Activated T-cell treated with anti-CD3 and anti-CD28 coated beads for 1 hour (primary cell): ENCODE measurements around the gene TTC27.
"Not testable (repeated sequence)": the region's sequence is repeated elsewhere in the genome, so short reads cannot be mapped to it uniquely, and the experiment has no call there.

Source experiments
- DNase-seq: peaks from one replicate; pipeline ENCODE4 v3.0.0-alpha.2; 2020; ENCODE audit warnings: low read depth

TTC27 gene

DNA sequence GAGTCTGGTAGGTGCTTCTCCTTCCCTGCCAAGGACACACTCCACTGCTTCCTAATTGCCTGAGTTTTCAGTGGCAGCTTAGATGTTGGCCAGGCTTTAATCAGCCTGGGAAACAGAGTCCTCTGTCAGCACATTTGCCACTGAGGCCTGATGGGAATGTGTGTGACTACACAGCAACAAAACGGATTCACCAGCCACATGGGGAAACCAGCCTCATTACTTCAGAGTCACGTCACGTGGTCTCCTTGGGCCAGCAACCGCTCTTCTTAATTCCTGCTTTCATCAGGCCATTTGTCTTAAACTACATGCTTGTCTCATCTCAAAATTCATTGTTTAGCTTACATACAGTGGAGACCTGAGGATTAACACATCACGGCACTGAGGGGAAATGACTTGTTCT lies 225.0 kb downstream of the TTC27 start:
- DNase-seq: no peak

GRCh38 chr2:32856891-32857290 lies 229.0 kb downstream of the TTC27 start:
- no peak for DNase-seq

DNA sequence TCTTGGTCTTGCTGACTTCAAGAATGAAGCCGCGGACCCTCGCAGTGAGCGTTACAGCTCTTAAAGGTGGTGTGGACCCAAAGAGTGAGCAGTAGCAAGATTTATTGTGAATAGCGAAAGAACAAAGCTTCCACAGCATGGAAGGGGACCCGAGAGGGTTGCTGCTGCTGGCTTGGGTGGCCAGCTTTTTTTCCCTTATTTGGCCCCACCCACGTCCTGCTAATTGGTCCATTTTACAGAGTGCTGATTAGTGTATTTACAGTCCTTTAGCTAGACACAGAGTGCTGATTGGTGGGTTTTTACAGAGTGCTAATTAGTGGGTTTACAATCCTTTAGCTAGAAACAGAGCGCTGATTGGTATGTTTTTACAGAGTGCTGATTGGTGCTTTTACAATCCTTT lies 230.9 kb downstream of the TTC27 start:
- DNase-seq: no peak

DNA sequence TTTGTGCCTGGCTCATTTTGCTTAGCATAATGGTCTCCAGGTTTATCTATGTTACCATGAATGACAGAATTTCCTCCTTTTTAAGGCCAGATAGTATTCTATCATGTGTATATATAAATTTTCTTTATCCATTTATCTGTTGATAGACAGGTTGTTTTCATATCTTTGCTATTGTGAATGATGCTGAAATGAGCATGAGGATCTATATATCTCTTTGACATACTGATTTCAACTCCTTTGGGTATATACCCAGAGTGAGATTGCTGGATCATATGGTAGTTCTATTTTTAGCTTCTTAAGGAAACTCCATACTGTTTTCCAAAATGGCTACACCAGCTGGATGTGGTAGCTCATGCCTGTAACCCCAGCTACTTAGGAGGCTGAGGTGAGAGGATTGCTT lies 232.5 kb downstream of the TTC27 start:
- DNase-seq: no peak

DNA sequence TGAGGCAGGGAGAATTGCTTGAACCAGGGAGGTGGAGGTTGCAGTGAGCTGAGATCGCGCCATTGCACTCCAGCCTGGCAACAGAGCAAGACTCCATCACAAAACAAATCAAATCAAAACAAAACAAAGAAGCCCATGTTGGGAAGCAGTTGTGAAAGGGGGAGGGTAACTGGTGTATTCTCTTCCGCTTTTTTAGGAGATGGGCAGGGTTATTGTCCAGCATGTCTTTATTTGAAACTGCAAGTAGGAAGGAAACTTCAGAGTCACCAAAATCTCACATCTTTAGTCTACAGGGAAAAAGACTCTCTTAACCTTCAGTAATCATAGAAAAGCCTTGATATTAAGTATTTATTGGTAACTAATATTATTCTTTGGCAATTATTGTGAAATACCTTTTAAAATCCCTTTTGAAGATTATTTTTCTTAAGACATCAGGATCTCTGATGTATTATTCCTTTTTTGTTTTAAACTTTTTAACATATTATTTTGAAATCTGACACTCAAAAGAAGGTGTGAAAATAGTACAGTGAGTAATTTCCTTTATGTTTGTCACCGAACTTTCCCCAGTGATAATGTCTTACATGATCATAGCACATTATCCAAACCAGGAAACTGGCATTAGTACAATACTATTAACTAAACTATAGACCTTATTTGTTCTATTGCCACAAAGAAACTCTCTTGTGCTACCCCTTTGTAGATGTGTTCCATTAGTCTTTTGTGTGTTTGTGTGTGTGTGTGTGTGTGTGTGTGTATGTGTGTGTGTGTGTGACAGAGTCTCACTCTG lies 234.6 kb downstream of the TTC27 start:
- DNase-seq: no peak

GRCh38 chr2:32863326-32863725 lies 235.5 kb downstream of the TTC27 start:
- no peak for DNase-seq

GRCh38 chr2:32863803-32864202 lies 236.0 kb downstream of the TTC27 start:
- no peak for DNase-seq

DNA sequence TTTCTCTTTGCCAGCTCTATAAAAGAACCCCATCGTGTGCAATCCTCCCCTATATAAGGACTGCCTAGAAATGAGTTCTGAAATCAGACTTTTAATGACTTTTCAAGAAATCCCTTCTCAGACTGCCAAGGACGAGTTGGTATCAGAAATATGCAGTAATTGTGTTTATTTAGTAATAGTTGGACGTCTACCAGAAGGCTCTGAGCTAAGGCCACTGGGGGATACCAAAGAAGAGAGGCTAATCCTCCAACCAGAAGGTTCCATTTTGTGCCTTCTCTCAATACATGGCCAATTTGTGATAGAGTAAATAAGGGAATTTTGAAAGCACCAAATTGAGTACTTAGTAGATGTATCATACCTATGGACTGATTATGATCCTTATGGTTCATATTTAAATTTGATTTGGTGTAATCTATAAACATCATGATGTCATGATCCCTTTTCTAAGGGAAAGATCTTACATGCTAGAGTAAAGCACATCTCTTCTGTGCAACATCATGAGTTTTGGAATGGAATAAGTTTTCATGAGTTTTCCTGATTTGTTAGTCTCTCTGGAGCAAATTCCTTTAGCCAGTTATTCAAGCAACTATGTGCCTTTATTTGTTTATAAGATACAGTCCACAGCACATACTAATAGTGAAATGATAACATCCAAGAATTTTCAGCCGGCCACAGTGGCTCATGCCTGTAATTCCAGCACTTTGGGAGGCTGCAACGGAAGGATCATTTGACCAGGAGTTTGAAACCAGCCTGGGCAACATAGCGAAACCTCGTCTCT lies 236.7 kb downstream of the TTC27 start:
- no peak for DNase-seq

DNA sequence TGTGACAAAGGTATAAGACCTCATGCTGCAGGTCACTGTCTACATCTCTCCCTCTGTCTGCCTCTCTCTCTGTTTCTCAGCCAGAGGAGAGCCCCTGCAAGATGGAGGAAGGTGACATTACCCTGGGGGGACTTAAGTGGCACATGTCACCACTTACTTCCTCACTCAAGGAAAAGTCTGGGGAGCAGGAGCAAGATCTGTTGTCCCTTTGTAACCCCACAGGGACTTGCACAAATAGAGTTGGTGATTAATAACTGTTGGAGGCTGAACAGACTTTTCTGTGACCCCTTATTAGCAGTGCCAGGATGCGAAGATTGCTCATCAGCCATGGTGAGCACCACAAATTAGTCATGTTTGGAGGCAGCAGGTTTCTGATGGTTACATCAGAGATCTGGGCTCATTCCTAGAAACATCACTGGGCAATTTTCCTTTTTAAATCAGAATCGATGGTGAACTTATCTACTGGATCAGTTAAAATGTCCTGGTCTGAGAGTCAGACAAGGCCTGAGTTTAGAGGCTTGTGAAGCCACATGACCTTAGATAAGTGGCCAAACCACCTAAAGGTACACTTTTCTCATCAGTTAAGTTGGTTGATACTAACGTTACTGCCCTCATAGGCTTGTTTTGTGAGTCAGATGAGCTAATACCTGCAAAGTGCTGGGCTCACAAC lies 237.7 kb downstream of the TTC27 start:
- no peak for DNase-seq

- not testable (repeated sequence) for DNase-seq
Measured at GRCh38 chr2:32866462-32866861, 238.6 kb downstream of the TTC27 start.
